K562 (cell line): ENCODE data around the gene CSE1L. TPM values are rescaled to one million over a fixed set of nuclear protein-coding genes. Genes with fewer than 3 reads are reported as not detected.

ENCODE experiments used
- ARID4B ChIP-seq: sonication (generic); formaldehyde crosslinking; IDR thresholded peaks from 2 replicates; pipeline ENCODE4 v1.8.0; 2022; ENCODE audit warnings: mild to moderate bottlenecking, missing genetic modification reagents
- FIP1L1 ChIP-seq: fragments of 200-400 bp; formaldehyde crosslinking; IDR thresholded peaks from 2 replicates; pipeline ENCODE4 v1.6.1; 2018; ENCODE audit warnings: mild to moderate bottlenecking, low read depth, low read length; ENCODE audit not compliant: poor library complexity, severe bottlenecking
- GTF2F1 ChIP-seq: IDR thresholded peaks from 2 replicates; pipeline ENCODE4 v1.6.1; 2011; ENCODE audit warnings: low read depth, low read length, improper control_type of control experiment
- HNRNPK ChIP-seq: fragments of 200-400 bp; formaldehyde crosslinking; IDR thresholded peaks from one replicate; pipeline ENCODE4 v1.6.1; 2018; ENCODE audit warnings: mild to moderate bottlenecking, low read depth, low read length; ENCODE audit not compliant: poor library complexity, severe bottlenecking
- IFI16 ChIP-seq: fragments of 250-450 bp; sonication (Bioruptor Pico); IDR thresholded peaks from 2 replicates; pipeline ENCODE4 v2.1.2; 2022; ENCODE audit warnings: mild to moderate bottlenecking, inconsistent platforms
- JUND ChIP-seq, 2 experiments: IDR thresholded peaks; 2 replicates in 1 of 2; 3 replicates in 1 of 2; pipeline ENCODE4 v1.6.1; 2011; ENCODE audit warnings: borderline replicate concordance in 2 of 2, low read depth in 2 of 2, low read length in 2 of 2, improper control_type of control experiment in 1 of 2, missing biosample characterization in 1 of 2, missing genetic modification characterization in 1 of 2, missing genetic modification reagents in 1 of 2
- MECOM ChIP-seq: fragments of 250-450 bp; sonication (Bioruptor Pico); IDR thresholded peaks from 2 replicates; pipeline ENCODE4 v1.8.0; 2022; ENCODE audit warnings: inconsistent platforms
- NFXL1 ChIP-seq: fragments of 450-650 bp; formaldehyde crosslinking; IDR thresholded peaks from 2 replicates; pipeline ENCODE4 v1.4.0; 2021; ENCODE audit warnings: mild to moderate bottlenecking
- PKNOX1 ChIP-seq: fragments of 450-650 bp; IDR thresholded peaks from 2 replicates; pipeline ENCODE4 v1.6.1; 2016
- PRMT5 ChIP-seq: sonication (generic); formaldehyde crosslinking; IDR thresholded peaks from 2 replicates; pipeline ENCODE4 v1.5.0; 2020; ENCODE audit warnings: missing genetic modification reagents
- U2AF2 ChIP-seq: fragments of 200-400 bp; formaldehyde crosslinking; optimal IDR thresholded peaks from 2 replicates; pipeline ENCODE3; 2017; ENCODE audit warnings: low read depth, mild to moderate bottlenecking, low read length
- ZC3H4 ChIP-seq: sonication (generic); formaldehyde crosslinking; IDR thresholded peaks from 2 replicates; pipeline ENCODE4 v1.9.0; 2021; ENCODE audit warnings: missing genetic modification reagents, borderline replicate concordance
- ZNF395 ChIP-seq: fragments of 200-800 bp; sonication (Bioruptor generic); IDR thresholded peaks from 2 replicates; pipeline ENCODE4 v1.6.1; 2017; ENCODE audit warnings: missing genetic modification characterization, missing compliant biosample characterization
- polyA plus RNA-seq, 8 experiments: library from polyadenylated mRNA; depleted of rRNA in 4 of 8; stranded (reverse) in 5 of 8; unstranded in 3 of 8; fragments of >200 nt; fragmentation: Nextera tagmentation in 2 of 8; fragmentation: Illumina TruSeq in 1 of 8; extraction: Ambion mirVana in 2 of 8; extraction: Trizol in 1 of 8; gene quantifications; 2 replicates each; pipeline versions ENCODE4 v1.2.1 to v1.2.3, GENCODE V29; 2011 to 2014; ENCODE audit warnings: inconsistent platforms in 1 of 8, missing spikeins in 1 of 8
- total RNA-seq, 7 experiments: library from RNA; depleted of rRNA in 6 of 7; stranded (reverse); fragments of >200 nt in 6 of 7; fragmentation: Illumina TruSeq in 2 of 7; extraction: Trizol in 2 of 7; gene quantifications; 2 replicates each; pipeline versions ENCODE4 v1.2.1 to v1.2.3, GENCODE V29; 2011 to 2021; ENCODE audit warnings: low replicate concordance in 1 of 7
- TF ChIP-seq, protein P1 (sequence below): fragments of 450-650 bp; IDR thresholded peaks from 2 replicates; pipeline ENCODE4 v1.6.1; 2016; ENCODE audit warnings: mild to moderate bottlenecking

CSE1L gene
- total and polyA plus RNA-seq, 9 of the 15 experiments (the other 6 are each of a cell fraction or from before 2014, with no cell fraction given): 138 to 280 (median 209) TPM

- TF ChIP-seq JUND (IDR thresholded peaks at IDR 0.05; ENCODE audit: borderline replicate concordance, low read depth, low read length) (no peak; the same call in 1 of the 2 replicates), JUND (tag; IDR thresholded peaks at IDR 0.05; ENCODE audit: borderline replicate concordance, low read depth, low read length) (peak; percentile 58; the same call in 1 of the 3 replicates), U2AF2 (no peak), PRMT5 (CRISPR knock-in tag) (peak; percentile 86; the same call in 1 of the 2 replicates), PKNOX1 (peak; percentile 98), IFI16 (CRISPR knock-in tag) (no peak), GTF2F1 (peak; percentile 90), MECOM (CRISPR knock-in tag) (no peak), ZNF395 (CRISPR knock-in tag) (no peak), ARID4B (CRISPR knock-in tag) (peak; percentile 38; the same call in 1 of the 2 replicates), NFXL1 (no peak), FIP1L1 (peak; percentile 90), HNRNPK (no peak), ZC3H4 (CRISPR knock-in tag) (peak; percentile 18; the same call in 1 of the 2 replicates)
- TF ChIP-seq, protein P1, sequence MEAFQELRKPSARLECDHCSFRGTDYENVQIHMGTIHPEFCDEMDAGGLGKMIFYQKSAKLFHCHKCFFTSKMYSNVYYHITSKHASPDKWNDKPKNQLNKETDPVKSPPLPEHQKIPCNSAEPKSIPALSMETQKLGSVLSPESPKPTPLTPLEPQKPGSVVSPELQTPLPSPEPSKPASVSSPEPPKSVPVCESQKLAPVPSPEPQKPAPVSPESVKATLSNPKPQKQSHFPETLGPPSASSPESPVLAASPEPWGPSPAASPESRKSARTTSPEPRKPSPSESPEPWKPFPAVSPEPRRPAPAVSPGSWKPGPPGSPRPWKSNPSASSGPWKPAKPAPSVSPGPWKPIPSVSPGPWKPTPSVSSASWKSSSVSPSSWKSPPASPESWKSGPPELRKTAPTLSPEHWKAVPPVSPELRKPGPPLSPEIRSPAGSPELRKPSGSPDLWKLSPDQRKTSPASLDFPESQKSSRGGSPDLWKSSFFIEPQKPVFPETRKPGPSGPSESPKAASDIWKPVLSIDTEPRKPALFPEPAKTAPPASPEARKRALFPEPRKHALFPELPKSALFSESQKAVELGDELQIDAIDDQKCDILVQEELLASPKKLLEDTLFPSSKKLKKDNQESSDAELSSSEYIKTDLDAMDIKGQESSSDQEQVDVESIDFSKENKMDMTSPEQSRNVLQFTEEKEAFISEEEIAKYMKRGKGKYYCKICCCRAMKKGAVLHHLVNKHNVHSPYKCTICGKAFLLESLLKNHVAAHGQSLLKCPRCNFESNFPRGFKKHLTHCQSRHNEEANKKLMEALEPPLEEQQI: no peak
Observed at GRCh38 chr20:49046087-49046900, at the start of gene CSE1L (continued).
